IMR-90 (cell line): ENCODE results near the gene SIGLEC9. TPM values are rescaled to one million over a fixed set of nuclear protein-coding genes. Genes with fewer than 3 reads are reported as not detected.

Experiments
- ATAC-seq: fragments of 200-7000 bp; cut with Tn5 transposase; 2 replicates; pipeline ENCODE4 v1.9.1; 2020; ENCODE audit warnings: low read depth, mild to moderate bottlenecking, moderate library complexity
- BruUV-seq: library from RNA; stranded (reverse); fragments of 400-500 nt; replicated peaks from 2 replicates; lab custom pipeline; 2021; lab: Mats Ljungman, UMichigan
- CTCF ChIA-PET: fragments of 300-600 bp; formaldehyde crosslinking; extraction: SDS; loops from one replicate; lab custom pipeline; 2021; ENCODE audit warnings: antibody characterized with exemption; lab: Yijun Ruan, JAX
- POLR2A ChIA-PET: fragments of 300-600 bp; sonication (Branson Sonifier 250); formaldehyde crosslinking; loops from one replicate; lab custom pipeline; 2022; ENCODE audit warnings: antibody characterized with exemption; ENCODE audit not compliant: unreplicated experiment; lab: Charles Lee
- DNase-seq: peaks from one replicate; pipeline ENCODE4 v3.0.0; 2013
- H2AFZ ChIP-seq: replicated peaks from 2 replicates; pipeline ENCODE3; 2013; ENCODE audit warnings: low read length, mild to moderate bottlenecking; ENCODE audit not compliant: poor library complexity
- H2AK5ac ChIP-seq: 2 replicates; pipeline ENCODE4 v1.6.1; 2013; ENCODE audit warnings: low read depth, low read length, inconsistent platforms
- H2AK9ac ChIP-seq: replicated peaks from 2 replicates; pipeline ENCODE3; 2013; ENCODE audit warnings: mild to moderate bottlenecking, low read depth, low read length, moderate library complexity; ENCODE audit not compliant: poor library complexity
- H2BK120ac ChIP-seq: 2 replicates; pipeline ENCODE4 v1.6.1; 2013; ENCODE audit warnings: low read depth, low read length, inconsistent platforms
- H2BK15ac ChIP-seq: 3 replicates; pipeline ENCODE4 v1.6.1; 2013; ENCODE audit warnings: low read depth, low read length, inconsistent platforms
- H2BK20ac ChIP-seq: 2 replicates; pipeline ENCODE4 v1.6.1; 2013; ENCODE audit warnings: low read depth, mild to moderate bottlenecking, inconsistent platforms, low read length, moderate library complexity
- H2BK5ac ChIP-seq: 2 replicates; pipeline ENCODE4 v1.6.1; 2013; ENCODE audit warnings: mild to moderate bottlenecking, low read depth, low read length, inconsistent platforms; ENCODE audit not compliant: poor library complexity, severe bottlenecking
- H3K14ac ChIP-seq: replicated peaks from 2 replicates; pipeline ENCODE4 v1.6.1; 2013; ENCODE audit warnings: low read depth, low read length, inconsistent platforms
- H3K18ac ChIP-seq: 2 replicates; pipeline ENCODE4 v1.6.1; 2013; ENCODE audit warnings: low read depth, low read length, control low read depth
- H3K23ac ChIP-seq: 2 replicates; pipeline ENCODE4 v1.6.1; 2013; ENCODE audit warnings: low read depth, low read length, inconsistent platforms
- H3K27ac ChIP-seq: 2 replicates; pipeline ENCODE4 v1.5.1; 2013; ENCODE audit warnings: mild to moderate bottlenecking, control low read depth, low read length; ENCODE audit not compliant: insufficient read depth
- H3K27me3 ChIP-seq: 2 replicates; pipeline ENCODE4 v1.6.1; 2013; ENCODE audit warnings: low read length; ENCODE audit not compliant: control insufficient read depth, insufficient read depth
- H3K36me3 ChIP-seq: 2 replicates; pipeline ENCODE4 v1.6.1; 2013; ENCODE audit warnings: low read length, mixed read lengths; ENCODE audit not compliant: control insufficient read depth, insufficient read depth
- H3K4ac ChIP-seq: 2 replicates; pipeline ENCODE4 v1.6.1; 2013; ENCODE audit warnings: low read depth, low read length, inconsistent platforms
- H3K4me1 ChIP-seq: 2 replicates; pipeline ENCODE4 v1.6.1; 2013; ENCODE audit warnings: low read length, mixed read lengths; ENCODE audit not compliant: control insufficient read depth, insufficient read depth
- H3K4me2 ChIP-seq: 2 replicates; pipeline ENCODE4 v1.6.1; 2013; ENCODE audit warnings: low read depth, mild to moderate bottlenecking, control low read depth, low read length, moderate library complexity
- H3K4me3 ChIP-seq: 2 replicates; pipeline ENCODE4 v1.5.1; 2013; ENCODE audit warnings: low read depth, mild to moderate bottlenecking, control low read depth, low read length, moderate library complexity; ENCODE audit not compliant: insufficient read depth
- H3K56ac ChIP-seq: 2 replicates; pipeline ENCODE4 v1.6.1; 2013; ENCODE audit warnings: low read length, inconsistent platforms; ENCODE audit not compliant: insufficient read depth; ENCODE audit errors: extremely low read depth
- H3K79me1 ChIP-seq, 2 experiments: 2 replicates each; pipeline ENCODE4 v1.6.1; 2013; ENCODE audit warnings: low read length in 2 of 2, inconsistent platforms in 1 of 2, low read depth in 1 of 2
- H3K9ac ChIP-seq: 2 replicates; pipeline ENCODE4 v1.6.1; 2013; ENCODE audit warnings: low read depth, low read length, control low read depth
- H3K9me1 ChIP-seq: 2 replicates; pipeline ENCODE4 v1.6.1; 2013; ENCODE audit warnings: low read length, inconsistent platforms; ENCODE audit not compliant: insufficient read depth
- H3K9me3 ChIP-seq: 2 replicates; pipeline ENCODE4 v1.6.1; 2013; ENCODE audit warnings: low read length; ENCODE audit not compliant: control insufficient read depth, insufficient read depth
- H4K20me1 ChIP-seq: 2 replicates; pipeline ENCODE4 v1.6.1; 2013; ENCODE audit warnings: low read length, inconsistent platforms; ENCODE audit not compliant: insufficient read depth
- H4K5ac ChIP-seq: 2 replicates; pipeline ENCODE4 v1.6.1; 2013; ENCODE audit warnings: mild to moderate bottlenecking, low read depth, low read length, control low read depth
- H4K8ac ChIP-seq, 2 experiments: 2 replicates each; pipeline ENCODE4 v1.6.1; 2013; ENCODE audit warnings: low read depth in 2 of 2, low read length in 2 of 2, control low read depth in 1 of 2, inconsistent platforms in 1 of 2
- H4K91ac ChIP-seq: 2 replicates; pipeline ENCODE4 v1.6.1; 2013; ENCODE audit warnings: low read depth, low read length, inconsistent platforms; ENCODE audit not compliant: insufficient read depth
- BHLHE40 ChIP-seq: fragments of 150-350 bp; IDR thresholded peaks from 2 replicates; pipeline ENCODE4 v1.6.1; 2016; ENCODE audit warnings: mild to moderate bottlenecking, low read depth, low read length
- CEBPB ChIP-seq: IDR thresholded peaks from 2 replicates; pipeline ENCODE4 v1.6.1; 2012; ENCODE audit warnings: low read depth, low read length, improper control_type of control experiment
- CHD1 ChIP-seq: IDR thresholded peaks from 2 replicates; pipeline ENCODE4 v1.6.1; 2012; ENCODE audit warnings: low read depth, low read length, improper control_type of control experiment
- CTCF ChIP-seq: conservative IDR thresholded peaks from 2 replicates; pipeline ENCODE4 v1.5.1; 2012; ENCODE audit warnings: mild to moderate bottlenecking, low read depth, low read length, improper control_type of control experiment
- ELK1 ChIP-seq: fragments of 150-350 bp; IDR thresholded peaks from 2 replicates; pipeline ENCODE4 v1.6.1; 2016; ENCODE audit warnings: low read depth, mild to moderate bottlenecking, low read length, moderate library complexity, borderline replicate concordance
- FOS ChIP-seq: fragments of 150-350 bp; IDR thresholded peaks from 2 replicates; pipeline ENCODE4 v1.6.1; 2016; ENCODE audit warnings: low read depth, low read length
- MAFK ChIP-seq: IDR thresholded peaks from 2 replicates; pipeline ENCODE4 v1.6.1; 2012; ENCODE audit warnings: low read depth, low read length, improper control_type of control experiment
- MAZ ChIP-seq: IDR thresholded peaks from 2 replicates; pipeline ENCODE4 v1.6.1; 2012; ENCODE audit warnings: low read depth, mild to moderate bottlenecking, low read length, improper control_type of control experiment, moderate library complexity, borderline replicate concordance
- MXI1 ChIP-seq: IDR thresholded peaks from 2 replicates; pipeline ENCODE4 v1.6.1; 2012; ENCODE audit warnings: low read depth, mild to moderate bottlenecking, low read length, moderate library complexity, borderline replicate concordance
- NFE2L2 ChIP-seq: fragments of 150-350 bp; IDR thresholded peaks from 2 replicates; pipeline ENCODE4 v1.6.1; 2016; ENCODE audit warnings: low read depth, mild to moderate bottlenecking, low read length
- POLR2A ChIP-seq: IDR thresholded peaks from 2 replicates; pipeline ENCODE4 v1.6.1; 2012; ENCODE audit warnings: mild to moderate bottlenecking, low read depth, low read length
- RAD21 ChIP-seq: IDR thresholded peaks from 2 replicates; pipeline ENCODE4 v1.6.1; 2012; ENCODE audit warnings: low read length, improper control_type of control experiment
- RCOR1 ChIP-seq: IDR thresholded peaks from 2 replicates; pipeline ENCODE4 v1.6.1; 2012; ENCODE audit warnings: mild to moderate bottlenecking, low read length, improper control_type of control experiment; ENCODE audit not compliant: insufficient replicate concordance
- RFX5 ChIP-seq: IDR thresholded peaks from 2 replicates; pipeline ENCODE4 v1.8.0; 2012; ENCODE audit warnings: low read depth, mild to moderate bottlenecking, low read length, moderate library complexity
- SMC3 ChIP-seq: fragments of 150-350 bp; IDR thresholded peaks from 2 replicates; pipeline ENCODE4 v1.6.1; 2016; ENCODE audit warnings: low read depth, mild to moderate bottlenecking, antibody characterized with exemption, low read length, moderate library complexity
- USF2 ChIP-seq: fragments of 150-350 bp; IDR thresholded peaks from 2 replicates; pipeline ENCODE4 v1.6.1; 2017; ENCODE audit warnings: mild to moderate bottlenecking, antibody characterized with exemption, low read length, low read depth
- WGBS, 2 experiments: methylation state at CpG; one replicate each; pipeline versions ENCODE4 v1.1.5 to v1.1.7; 2013; ENCODE audit warnings: missing lambda C conversion rate in 2 of 2; ENCODE audit not compliant: insufficient read length in 1 of 2; ENCODE audit errors: extremely low coverage in 2 of 2; 5-methylcytosine and 5-hydroxymethylcytosine counted together
- dilution Hi-C: fragments of 300-500 bp; cut with HindIII; formaldehyde crosslinking; loops from one replicate; pipeline ENCODE4 v1.14.3; 2018; ENCODE audit warnings: low sequenced_read_pairs; ENCODE audit not compliant: unreplicated experiment
- in situ Hi-C: fragments of 300-500 bp; cut with MboI; formaldehyde crosslinking; loops from 3 replicates; pipeline ENCODE4 v1.14.3; 2019; ENCODE audit warnings: low sequenced_read_pairs, inconsistent platforms, mixed read lengths
- intact Hi-C: fragments of 100-400 bp; cut with micrococcal nuclease; formaldehyde crosslinking; loops from 2 replicates; pipeline ENCODE4 v1.10.0; 2022
- polyA plus RNA-seq, 3 experiments: library from polyadenylated mRNA; depleted of rRNA; stranded (reverse); fragments of >200 nt; gene quantifications; 2 replicates each; pipeline ENCODE4 v1.2.3, GENCODE V29; 2012; ENCODE audit warnings: low replicate concordance in 1 of 3
- total RNA-seq: library from RNA; depleted of rRNA; stranded (reverse); fragments of >200 nt; gene quantifications from 2 replicates; pipeline ENCODE4 v1.2.3, GENCODE V29; 2012

SIGLEC9 gene
- total and polyA plus RNA-seq, 2 of the 4 experiments (the other 2 are of a cell fraction), result 0.03 TPM; not detected in 1

GRCh38 chr19:51120160-51120559 is 4.5 kb upstream of the SIGLEC9 start:
- H3K27ac ChIP-seq, result no peak overlapping the region
- no peak overlapping the region for H3K23ac ChIP-seq
- H3K4me2 ChIP-seq, result no peak overlapping the region
- no peaks in the 10 kb centered on the region for H3K9me3 ChIP-seq
- no peaks in the 10 kb centered on the region; the same call in 1 of the 2 replicates for H3K27me3 ChIP-seq
- in situ Hi-C loops (no loop called here), intact Hi-C loops (no loop called here), dilution Hi-C loops (no loop called here)
- DNase-seq (no peak), ATAC-seq (no peak)
- H4K20me1 ChIP-seq, result no peaks in the 10 kb centered on the region
- no peak overlapping the region for H4K5ac ChIP-seq
- CTCF ChIA-PET, result no interaction called here
- H2BK5ac ChIP-seq, result no peak overlapping the region
- no peak overlapping the region for H2AK5ac ChIP-seq
- H3K56ac ChIP-seq, result no peak overlapping the region
- no peaks in the 10 kb centered on the region for H3K9me1 ChIP-seq
- no peak overlapping the region for H2AK9ac ChIP-seq
- TF ChIP-seq CTCF (no peak), USF2 (no peak), NFE2L2 (no peak), MAZ (no peak), CEBPB (no peak), BHLHE40 (no peak), RAD21 (no peak), FOS (no peak), ELK1 (no peak), SMC3 (no peak), CHD1 (no peak), MXI1 (no peak), RCOR1 (no peak), RFX5 (no peak), MAFK (no peak), POLR2A (no peak)
- no peak overlapping the region for H2BK15ac ChIP-seq
- H3K79me1 ChIP-seq, result no peaks in the 10 kb centered on the region
- no peak overlapping the region for H3K14ac ChIP-seq
- H2AFZ ChIP-seq, result no peak overlapping the region
- no peak overlapping the region for H2BK120ac ChIP-seq
- WGBS, 2 experiments, result no CpG with 5 or more reads among the region's 6 CpGs
- H2BK20ac ChIP-seq, result no peak overlapping the region
- no peaks in the 10 kb centered on the region for H3K4me1 ChIP-seq
- no peak overlapping the region for H4K91ac ChIP-seq
- no peaks in the 10 kb centered on the region for H3K36me3 ChIP-seq
- H3K9ac ChIP-seq, result no peak overlapping the region
- no peak overlapping the region for H3K4me3 ChIP-seq
- H3K18ac ChIP-seq, result no peak overlapping the region
- BruUV-seq, result no TSS peak
- H4K8ac ChIP-seq, result no peak overlapping the region
- no peak overlapping the region for H3K4ac ChIP-seq
- POLR2A ChIA-PET, result no interaction called here
